Tibial nerve (tissue), 4 donors: ENCODE results near the gene ADIRF.

Experiments used
- CTCF ChIP-seq, 5 experiments: fragments of 200-600 bp in 3 of 5; fragments of 450-650 bp in 2 of 5; sonication (generic) in 3 of 5; IDR thresholded peaks; one replicate each; pipeline ENCODE4 v1.5.1; 2016 to 2019; ENCODE audit warnings: antibody characterized with exemption in 5 of 5, mild to moderate bottlenecking in 3 of 5, moderate library complexity in 2 of 5
- EP300 ChIP-seq, 2 donors: sonication (generic); formaldehyde crosslinking; IDR thresholded peaks; one replicate each; pipeline ENCODE4 v1.6.1; 2017; ENCODE audit warnings: antibody characterized with exemption in 2 of 2, mild to moderate bottlenecking in 1 of 2
- POLR2A ChIP-seq, 2 donors: fragments of 450-650 bp; IDR thresholded peaks; one replicate each; pipeline ENCODE4 v1.6.1; 2017; ENCODE audit warnings: antibody characterized with exemption in 2 of 2, mild to moderate bottlenecking in 2 of 2, moderate library complexity in 2 of 2

GRCh38 chr10:86951184-86951761 lies 17.0 kb upstream of the ADIRF start:
- TF ChIP-seq CTCF (IDR thresholded peaks at IDR 0.05) (no peak), POLR2A (IDR thresholded peaks at IDR 0.05) (no peak), EP300 (IDR thresholded peaks at IDR 0.05) (no peak)
